GM10266 (cell line): ENCODE data around the gene KMT5B.

Experiments
- DNase-seq: peaks from one replicate; pipeline ENCODE4 v3.0.0; 2012; ENCODE audit errors: extremely low spot score
- TF ChIP-seq, protein P1 (sequence below): IDR thresholded peaks from 2 replicates; pipeline ENCODE4 v1.5.1; 2012; ENCODE audit warnings: mild to moderate bottlenecking, low read depth; ENCODE audit not compliant: control insufficient read depth, insufficient read depth; ENCODE audit errors: missing control alignments

The KMT5B gene

DNA sequence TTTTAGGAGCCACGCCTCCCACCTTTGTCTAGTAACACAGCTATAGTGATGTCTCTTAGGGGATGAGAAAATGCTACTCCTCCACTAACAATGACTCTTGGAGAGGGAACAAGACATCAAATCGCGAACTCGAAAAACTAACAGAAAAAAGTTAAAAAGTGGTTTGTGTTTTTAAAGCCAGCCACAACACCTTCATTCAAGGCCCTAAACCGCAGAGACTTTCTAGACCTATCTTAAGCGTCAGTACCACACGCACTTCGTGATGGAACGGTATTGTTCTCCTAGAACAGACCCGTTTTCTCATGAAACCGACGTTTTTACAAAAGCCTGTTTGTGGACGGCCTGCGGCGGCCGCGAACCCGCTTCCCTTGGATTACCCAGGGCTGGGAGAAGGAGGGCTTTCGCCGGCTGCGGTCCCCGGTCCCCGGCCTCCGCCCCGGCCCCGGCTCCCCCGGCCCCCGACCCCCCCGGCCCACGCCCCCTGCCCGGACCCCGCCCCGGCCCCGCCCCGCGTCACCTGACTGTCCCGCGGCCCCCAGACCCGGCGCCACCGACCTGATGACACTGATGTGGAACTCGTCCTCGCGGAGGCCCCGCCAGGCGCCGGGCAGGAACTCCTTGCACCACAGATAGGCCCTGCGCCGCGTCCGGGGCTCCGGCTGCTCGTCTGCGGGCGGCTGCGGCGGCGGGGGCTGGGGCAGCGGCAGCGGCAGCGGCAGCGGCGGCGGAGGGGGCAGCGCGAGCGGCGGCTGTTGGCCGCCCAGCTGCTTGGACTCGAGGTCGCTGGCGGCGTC is 92.6 kb downstream of the KMT5B start:
- TF ChIP-seq, protein P1, sequence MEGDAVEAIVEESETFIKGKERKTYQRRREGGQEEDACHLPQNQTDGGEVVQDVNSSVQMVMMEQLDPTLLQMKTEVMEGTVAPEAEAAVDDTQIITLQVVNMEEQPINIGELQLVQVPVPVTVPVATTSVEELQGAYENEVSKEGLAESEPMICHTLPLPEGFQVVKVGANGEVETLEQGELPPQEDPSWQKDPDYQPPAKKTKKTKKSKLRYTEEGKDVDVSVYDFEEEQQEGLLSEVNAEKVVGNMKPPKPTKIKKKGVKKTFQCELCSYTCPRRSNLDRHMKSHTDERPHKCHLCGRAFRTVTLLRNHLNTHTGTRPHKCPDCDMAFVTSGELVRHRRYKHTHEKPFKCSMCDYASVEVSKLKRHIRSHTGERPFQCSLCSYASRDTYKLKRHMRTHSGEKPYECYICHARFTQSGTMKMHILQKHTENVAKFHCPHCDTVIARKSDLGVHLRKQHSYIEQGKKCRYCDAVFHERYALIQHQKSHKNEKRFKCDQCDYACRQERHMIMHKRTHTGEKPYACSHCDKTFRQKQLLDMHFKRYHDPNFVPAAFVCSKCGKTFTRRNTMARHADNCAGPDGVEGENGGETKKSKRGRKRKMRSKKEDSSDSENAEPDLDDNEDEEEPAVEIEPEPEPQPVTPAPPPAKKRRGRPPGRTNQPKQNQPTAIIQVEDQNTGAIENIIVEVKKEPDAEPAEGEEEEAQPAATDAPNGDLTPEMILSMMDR = no peak
- peak; percentile 80 for DNase-seq

DNA sequence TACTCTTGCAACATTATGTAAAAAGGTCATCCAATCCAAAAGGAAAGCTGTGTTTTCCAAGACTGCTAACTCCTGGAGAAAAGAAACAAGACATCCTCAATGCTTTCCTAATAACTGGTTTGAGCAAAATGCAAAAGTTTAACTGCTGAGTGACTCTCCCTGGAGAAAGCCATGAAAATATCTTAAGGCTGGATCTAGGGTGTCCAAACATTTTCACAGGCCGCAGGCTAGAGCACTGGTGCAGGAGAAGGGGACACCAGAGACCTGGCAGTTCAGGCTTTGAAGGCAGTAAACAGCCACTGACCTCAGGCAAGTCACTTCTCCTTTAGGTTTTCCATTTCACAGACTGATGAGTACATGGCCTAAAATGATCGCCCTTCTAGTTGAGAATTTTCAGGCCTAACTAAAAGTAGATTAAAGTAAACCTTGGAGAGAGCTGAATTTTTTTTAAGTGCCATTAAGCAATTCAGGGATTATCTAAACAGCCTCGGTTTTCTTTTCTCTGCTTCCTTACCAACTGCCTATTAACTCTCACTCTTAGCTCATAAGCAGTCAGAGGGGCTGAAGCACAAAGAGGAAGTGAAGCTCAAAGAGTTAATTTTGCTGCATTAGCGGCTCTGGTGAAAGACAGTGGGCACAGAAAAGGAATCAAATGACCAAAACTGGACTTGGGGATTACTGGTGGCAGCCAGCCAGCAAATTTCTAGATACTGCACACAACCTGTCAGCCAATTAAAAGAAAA is 94.2 kb downstream of the KMT5B start:
- TF ChIP-seq, protein P1 = no peak
- peak; percentile 74 for DNase-seq

DNA sequence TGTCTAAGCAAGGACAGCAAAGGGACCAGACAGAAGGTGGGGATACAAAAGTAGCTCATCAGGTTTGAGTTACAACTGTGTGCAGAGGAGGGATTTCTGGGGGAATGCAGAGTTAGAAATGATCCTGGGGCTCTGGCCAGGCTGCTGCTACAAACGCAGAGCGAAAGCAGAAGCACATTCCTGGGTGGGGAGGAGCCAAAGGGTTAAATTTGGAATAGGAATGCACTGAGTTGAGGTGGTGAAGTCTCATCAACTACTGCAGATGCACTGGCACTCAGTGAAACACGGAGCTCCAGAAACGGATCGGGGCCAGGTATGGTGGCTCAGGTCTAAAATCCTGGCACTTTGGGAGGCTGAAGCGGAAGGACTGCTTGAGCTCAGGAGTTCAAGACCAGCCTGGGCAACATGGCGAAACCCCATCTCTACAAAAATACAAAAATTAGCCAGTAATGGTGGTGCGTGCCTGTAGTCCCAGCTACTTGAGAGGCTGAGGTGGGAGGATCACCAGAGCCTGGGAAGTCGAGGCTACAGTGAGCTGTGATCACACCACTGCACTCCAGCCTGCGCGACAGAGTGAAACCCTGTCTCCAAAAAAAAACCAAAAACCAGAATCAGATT is 95.1 kb downstream of the KMT5B start:
- no peak for DNase-seq
- TF ChIP-seq, protein P1 = no peak

DNA sequence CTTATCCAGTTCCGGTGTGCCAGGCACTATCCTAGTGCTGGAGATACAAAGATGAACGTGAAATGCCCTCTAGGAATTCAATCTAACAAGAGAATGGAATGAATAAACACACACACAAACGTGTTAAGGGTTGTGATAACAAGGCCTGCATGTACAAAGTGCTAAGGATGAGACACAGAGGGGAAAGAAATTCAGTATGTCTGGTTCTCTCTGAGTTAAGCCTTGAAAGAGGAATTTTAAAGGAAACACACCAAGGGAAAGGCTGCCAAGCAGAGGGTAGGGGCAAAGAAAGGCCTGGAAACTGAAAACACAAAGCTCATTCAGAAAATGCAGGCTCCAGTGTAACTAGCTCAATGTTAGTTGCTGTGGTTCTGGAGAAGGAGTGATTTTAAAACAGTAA is 96.1 kb downstream of the KMT5B start:
- TF ChIP-seq, protein P1 = no peak
- DNase-seq = no peak

DNA sequence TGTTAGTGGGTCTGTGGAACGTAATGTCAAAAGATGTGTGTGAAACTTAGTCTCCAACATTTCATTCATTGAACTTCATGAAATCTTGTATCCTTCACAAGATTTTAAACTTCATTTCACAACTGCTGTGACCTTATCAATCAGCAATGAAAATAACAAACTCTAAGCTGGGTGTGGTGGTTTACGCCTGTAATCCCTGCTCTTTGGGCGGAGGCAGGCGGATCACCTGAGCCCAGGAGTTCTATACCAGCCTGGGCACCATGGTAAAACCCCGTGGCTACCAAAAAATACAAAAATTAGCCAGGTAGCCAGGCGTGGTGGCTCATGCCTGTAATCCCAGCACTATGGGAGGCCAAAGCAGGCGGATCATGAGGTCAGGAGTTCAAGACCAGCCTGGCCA is 97.0 kb downstream of the KMT5B start:
- DNase-seq = no peak
- TF ChIP-seq, protein P1 = no peak

DNA sequence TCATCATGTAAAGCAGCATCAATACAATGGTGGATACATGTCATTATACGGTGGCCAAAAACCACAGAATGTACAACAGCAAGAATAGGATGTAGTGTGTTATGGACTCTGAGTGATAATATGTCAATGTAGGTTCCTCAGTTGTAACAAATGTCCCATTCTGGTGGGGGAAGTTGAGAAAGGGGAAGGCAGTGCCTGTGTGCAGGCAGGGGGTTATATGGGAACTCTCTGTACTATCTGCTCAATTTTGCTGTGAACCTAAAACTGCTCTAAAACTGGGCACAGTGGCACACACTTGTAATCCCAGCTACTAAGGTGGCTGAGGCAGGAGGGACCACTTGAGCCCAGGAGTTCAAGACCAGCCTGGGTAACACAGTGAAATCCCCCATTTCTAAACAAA is 97.8 kb downstream of the KMT5B start:
- TF ChIP-seq, protein P1 = no peak
- no peak for DNase-seq
